NK-92 (cell line): ENCODE data around the gene CNTN5.

Experiments
- DNase-seq: peaks from one replicate; lab custom pipeline; 2025; ENCODE audit not compliant: unreplicated experiment; lab: John Stamatoyannopoulos, UW

CNTN5 gene

DNA sequence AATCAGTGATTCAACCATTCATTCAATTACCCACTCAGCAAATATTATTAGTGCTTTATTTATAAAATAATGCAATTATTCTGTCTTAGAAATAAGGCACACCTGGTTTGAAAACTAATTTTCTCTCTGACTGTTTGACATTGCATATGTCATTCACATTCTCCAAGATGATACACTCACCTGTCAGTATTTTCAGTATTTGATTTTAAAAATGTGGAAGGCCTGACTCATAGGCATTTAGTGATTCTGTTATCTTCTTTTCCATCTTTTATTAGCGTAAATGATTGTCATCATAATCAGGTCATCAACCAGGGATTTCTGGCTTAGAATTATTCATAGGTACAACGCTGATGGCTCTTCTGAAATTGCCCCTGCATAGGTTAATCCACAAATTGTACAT lies 480.9 kb downstream of the CNTN5 start:
- no peak for DNase-seq

DNA sequence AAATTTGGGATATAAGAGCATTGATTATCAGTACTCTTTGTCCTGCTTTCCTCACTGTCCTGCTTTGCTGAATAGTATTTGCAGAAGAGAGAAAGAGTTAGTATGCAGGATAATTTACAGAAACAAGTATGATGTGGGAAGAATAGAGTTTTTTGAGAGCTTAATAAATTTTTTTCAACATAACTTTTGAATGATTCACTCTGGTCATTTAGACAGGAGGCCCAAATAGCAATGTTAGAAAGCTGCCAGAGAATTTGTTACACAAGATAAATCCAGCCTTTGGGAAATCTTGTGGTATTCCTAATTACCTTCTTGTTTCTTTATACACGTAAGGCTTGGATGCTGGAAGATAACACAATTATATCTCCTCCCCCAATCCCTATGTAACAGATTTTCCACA lies 484.6 kb downstream of the CNTN5 start:
- DNase-seq: no peak

DNA sequence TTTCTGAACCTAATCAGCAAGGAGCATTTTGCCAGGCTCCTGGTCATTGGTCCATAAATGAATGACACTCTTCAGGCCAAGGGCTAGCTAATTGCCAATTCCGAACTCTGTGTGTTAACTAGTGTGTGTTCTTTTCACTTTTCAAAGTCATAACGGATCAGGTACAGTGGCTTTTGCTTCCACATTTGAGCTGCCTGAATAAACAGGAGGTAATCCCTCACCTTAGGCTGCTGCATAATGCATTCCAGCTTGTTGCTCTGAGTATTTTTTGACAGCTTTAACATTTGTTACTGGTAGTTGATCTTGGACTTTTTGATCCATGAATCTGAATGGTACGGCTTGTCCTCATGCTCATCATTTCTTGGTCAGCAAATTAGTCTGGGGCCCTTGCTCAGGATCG lies 485.1 kb downstream of the CNTN5 start:
- DNase-seq: no peak

DNA sequence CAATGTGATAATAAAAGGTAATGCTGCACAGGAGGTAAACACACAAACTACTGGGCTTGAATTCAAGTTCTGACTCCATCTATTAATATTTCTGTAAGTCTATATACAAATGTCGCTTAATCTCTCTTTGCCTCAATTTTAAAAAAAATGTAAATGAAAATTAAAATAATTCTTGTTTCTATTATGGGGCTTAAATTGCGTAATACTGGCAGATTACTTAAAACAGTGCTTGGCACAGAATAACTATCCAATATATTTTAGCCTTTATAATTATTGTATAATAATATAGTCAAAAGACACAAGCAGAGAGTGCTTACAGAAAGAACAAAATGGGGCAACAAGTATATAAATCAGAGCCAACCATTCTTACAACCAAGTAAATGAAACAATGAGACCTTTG lies 489.1 kb downstream of the CNTN5 start:
- no peak for DNase-seq

DNA sequence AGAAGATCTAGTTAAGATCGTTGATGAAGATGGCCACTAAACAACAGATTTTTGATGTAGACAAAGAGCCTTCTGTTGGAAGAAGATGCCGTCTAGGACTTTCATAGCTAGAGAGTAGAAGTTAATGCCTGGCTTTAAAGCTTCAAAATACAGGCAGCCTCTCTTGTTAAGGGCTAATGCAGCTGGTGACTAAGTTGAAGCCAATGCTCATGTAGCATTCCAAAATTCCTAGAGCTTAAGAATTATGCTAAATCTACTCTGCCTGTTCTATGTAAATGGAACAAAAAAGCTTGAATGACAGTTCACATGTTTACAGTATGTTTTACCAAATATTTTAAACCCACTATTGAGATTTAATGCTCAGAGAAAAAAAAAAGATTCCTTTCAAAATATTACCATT lies 492.6 kb downstream of the CNTN5 start:
- no peak for DNase-seq

DNA sequence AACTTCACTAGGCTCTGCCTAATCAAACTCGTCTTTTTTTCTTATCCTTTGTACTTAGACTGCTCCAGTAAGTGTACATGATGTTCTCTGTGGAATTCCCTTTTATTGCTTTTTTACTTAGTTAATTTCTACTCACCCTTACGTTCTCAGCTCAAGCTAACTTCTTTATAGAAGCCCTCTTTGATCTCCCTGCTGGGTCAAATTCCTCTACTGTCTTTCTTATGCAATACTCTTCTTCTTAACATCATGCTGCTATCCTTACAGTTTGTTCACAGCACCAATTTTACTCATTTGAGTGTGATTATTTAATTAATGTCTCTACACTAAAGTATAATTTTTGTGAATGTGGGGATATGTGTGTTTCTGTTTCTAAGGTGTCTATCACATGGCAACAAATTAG lies 498.3 kb downstream of the CNTN5 start:
- DNase-seq: no peak

DNA sequence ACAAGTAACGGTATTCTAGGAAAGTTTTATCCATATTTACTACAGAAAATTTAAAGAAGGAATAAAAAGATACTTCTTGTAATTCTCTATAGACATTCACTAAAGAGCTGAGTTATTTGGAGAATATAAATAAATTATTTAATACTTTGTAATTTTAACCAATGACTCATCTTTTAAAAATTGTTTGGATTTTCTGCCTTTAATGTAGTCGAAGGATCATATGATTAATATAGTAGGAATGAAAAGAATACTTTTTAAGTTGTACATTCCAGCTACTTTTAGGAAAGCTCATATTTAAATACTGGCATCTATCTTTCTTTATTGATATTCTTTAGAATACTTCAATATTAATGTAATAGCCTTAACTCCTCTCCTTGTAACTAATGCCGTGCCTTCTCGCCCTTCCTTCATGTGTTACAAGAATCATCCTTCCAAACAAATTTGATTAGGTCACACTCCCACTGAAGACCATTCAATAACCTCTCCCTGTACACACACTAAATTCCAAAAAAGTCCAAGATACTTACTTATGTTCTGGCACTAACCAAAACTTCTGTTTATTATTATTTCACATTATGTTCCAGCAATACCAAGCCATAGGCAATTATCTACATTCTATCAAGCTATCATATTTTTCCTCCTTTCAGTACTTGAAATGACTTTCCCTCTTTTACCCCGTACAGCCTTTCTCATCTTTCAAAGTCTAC lies 501.9 kb downstream of the CNTN5 start:
- no peak for DNase-seq

DNA sequence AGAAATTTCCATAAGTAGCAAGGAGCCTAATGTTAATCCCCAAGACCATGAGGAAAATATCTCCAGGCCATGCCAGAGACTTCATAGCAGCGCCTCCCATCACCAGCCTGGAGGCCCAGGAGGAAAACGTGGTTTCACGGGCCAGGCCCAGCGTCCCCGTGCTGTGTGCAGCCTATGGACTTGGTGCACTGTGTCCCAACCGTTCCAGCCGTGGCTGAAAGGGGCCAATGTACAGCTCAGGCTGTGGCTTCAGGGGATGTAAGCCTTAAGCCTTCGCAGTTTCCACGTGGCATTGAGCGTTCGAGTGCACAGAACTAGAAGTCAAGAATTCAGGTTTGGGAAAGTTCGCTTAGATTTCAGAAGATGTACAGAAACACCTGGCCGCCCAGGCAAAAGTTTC lies 510.7 kb downstream of the CNTN5 start:
- DNase-seq: no peak

DNA sequence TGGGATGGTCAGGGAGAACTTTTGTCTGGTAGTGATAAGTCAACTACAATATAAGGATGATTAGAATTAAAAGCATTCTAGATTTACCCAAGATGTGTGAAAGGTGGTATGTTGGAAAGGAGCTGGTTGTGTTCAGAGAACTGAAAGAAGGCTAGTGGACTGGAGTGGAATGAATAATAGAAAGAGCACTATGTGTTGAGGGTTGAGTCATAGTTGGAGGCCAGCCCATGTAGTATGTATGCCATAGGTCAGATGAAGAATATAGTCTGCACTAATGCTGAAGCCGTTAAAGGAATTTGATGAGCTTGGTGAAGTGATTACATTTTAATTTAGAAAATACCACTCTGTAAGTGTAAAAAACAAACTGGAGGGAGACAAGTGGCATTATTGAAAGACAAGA lies 514.1 kb downstream of the CNTN5 start:
- DNase-seq: no peak

DNA sequence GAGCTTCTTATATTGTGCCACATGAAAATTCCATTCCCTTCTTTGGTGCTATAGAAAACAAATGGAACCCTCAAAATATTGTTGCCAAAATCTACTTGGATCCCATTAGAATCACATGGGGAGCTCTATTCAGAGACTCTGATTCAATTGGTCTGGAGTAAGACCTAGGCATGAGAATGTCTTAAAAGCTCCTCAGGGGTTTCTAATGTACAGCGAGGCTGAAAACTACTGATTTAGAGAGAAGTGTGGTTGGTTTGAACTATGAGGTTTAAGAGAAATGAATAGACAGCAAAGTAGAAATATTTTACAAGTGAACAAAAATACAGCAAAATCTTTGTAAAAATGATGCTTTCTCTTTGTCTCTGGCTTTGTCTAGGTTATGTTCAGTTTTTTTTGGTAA lies 514.7 kb downstream of the CNTN5 start:
- no peak for DNase-seq

DNA sequence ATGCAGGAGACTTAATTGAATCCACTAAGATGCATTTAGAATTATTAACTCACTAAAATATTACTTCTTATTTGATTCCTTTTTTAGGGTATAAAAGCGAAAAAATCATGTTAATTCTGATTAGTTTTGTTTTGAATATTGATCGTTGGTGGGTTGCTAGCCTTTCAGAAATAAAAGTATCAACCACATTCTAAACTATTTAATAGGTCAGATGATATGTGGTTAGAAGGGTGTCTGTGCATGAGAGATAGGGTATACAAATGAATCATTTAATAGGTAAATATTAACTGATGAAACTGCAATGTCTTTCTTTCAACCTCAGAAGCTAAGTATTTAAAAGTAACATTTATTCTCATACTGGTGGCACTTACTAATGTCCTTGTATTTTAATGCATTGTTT lies 515.1 kb downstream of the CNTN5 start:
- no peak for DNase-seq

DNA sequence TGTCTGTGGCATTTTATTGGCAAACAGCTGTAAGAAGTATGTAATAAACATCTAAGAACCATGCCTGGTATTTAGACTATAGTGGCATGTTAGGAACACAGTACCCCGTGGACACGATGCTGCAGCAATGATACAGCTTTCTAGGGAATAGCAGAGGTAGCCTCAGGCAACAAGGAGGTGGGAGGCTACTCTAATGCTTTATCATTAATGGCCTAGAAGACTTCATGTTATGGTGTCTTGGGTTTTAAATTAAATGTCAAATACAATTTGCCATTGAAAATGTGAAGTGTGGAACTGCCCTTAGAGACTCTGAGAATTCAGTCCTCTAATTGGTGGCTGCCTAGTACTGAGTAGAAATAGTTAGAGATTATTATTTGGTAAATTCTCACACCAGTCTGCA lies 516.9 kb downstream of the CNTN5 start:
- DNase-seq: no peak

DNA sequence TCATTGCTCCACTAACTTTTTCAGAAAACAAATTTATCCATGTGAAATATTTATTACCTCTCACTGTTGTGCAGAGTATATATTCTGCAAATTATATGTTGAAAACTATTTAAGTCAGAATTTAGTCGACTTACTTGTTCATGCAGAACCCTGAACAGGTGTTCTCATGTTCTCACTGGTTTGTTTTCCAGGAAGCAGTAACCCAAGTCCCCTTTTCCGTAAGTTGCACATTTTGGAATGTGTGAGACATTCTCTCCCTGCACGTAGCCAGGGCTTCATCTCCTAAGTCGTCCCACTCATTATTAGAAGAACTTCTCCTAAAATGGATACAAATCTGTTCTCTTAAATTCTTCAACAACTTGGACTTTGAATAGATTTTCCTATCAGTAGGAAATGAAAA lies 524.9 kb downstream of the CNTN5 start:
- DNase-seq: no peak

DNA sequence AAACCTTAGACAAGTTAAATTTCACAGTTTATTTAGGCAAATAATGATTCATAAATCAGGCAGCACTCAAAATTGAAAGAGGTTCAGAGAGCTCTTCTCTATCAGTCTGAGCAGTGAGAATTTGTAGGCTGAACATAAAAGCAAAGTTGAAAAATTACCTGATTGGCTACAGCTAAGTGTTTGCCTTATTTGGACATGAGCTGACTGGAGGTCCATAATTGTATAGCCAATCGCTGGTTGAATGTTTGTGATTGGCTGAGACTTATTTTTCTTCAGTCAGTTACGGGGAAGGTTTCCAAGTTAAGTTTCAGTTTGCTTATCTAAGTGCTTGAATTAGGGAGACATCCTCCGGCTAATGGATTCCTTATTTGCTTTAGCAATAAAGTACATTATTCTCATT lies 527.5 kb downstream of the CNTN5 start:
- no peak for DNase-seq

DNA sequence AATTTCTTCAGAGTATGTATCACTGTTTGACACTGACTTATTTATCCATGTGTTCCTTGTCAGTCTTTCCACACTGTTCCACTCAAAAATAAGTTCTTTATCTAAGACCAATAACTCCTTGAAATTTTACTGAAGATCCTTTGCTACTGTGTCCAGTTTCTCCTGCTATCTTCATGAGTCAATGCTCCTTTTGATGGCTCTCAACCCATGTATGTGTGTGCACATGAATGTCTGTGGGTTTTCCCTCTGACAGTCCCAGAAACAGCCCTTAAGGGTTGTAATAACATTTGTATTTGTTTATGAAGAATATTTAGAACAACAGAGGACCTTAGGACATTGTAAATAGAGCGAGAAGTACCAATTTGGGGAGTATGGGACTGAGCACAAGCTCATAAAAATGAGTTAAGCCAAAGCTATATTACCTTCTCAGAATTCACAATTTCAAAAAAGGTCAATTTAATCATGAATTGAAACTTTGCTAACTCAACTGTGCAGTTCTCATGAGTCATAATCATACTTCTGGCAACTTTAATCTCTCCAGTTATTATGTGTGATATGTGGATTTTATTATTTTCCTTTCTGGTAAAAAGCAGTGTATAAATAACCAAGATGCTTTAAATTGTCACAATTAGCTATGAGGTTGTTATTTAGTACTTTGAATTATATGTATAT lies 533.6 kb downstream of the CNTN5 start:
- no peak for DNase-seq

DNA sequence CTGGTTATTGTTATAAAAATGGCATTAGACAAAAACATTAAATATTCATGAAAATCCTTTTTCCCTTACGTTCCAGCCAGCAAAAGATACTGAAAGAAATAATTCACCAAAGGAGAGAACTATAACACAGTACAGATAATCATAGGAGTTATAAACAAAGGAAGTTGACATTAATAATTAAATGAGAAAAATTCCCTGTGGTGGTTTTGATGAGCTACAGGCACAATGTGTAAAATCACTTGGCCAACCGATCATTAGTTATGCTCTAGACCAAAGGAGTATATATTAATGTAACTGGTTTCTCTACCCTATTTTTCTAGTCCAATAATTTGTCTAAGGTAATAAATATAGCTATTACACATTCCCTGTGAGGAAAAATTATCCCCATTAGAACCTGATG lies 534.7 kb downstream of the CNTN5 start:
- no peak for DNase-seq

DNA sequence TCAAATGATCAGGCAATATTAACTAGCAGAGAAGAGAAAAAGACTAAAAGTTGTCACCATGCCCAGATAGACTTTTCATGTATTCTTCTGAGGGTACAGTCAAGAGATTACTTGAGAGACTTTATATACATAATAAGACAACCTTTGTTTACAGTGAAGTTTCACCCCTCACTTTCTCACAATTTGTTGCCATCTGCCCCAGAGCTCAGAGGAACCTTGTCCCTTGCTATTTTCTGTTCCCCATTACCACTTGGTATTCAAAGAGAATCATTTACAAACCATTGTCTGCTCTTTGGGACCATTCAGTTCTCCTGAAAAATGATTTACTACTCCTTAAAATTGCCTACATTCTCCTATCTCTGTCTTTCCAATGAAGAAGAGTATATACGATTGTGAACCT lies 544.6 kb downstream of the CNTN5 start:
- no peak for DNase-seq

DNA sequence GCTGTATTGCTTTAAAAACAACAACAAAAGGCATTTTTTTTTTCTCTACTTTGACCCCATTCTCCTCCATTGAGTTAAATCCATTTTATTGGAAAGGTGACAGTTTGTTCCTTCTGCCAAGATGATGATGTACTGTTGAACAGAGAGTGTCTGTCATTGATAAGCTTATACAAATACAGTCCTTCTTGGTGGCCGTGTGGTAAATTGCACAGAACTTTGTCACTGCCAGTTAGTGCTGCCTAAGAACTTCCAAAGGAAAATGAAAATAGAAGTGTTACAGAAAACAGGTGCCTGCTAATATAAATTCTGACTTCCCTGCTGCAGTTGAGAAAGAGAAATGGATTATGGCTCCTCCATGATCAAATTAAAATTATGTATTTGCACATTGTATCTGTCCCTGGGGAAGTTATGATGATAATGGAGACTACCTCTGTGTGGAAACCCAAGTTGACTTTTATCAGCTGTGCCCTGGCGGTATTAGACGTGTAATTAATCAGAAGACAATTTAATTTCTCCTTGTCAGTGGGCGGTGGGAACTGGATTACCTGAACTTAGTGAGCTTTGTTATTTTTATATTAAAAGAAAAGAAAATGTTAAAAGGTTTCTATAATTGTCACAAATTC lies 546.7 kb downstream of the CNTN5 start:
- no peak for DNase-seq

DNA sequence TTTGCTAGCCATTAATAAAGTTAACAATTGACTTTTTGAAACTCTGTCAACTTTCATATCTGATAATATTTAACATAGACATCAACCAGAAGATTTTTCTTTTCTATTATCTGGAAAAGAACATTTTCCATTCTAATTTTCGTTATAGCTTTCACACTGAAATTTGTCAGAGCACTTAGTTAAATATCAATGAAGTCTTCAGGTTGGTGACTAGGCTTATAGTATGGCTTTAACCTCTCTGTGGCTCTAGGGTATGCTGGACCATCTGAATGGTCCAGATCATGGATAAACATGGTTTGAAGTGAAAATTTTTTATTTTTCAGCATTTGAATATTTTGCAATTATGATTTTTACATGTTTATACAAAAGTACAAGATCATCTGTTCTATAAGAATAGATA lies 548.1 kb downstream of the CNTN5 start:
- DNase-seq: no peak

DNA sequence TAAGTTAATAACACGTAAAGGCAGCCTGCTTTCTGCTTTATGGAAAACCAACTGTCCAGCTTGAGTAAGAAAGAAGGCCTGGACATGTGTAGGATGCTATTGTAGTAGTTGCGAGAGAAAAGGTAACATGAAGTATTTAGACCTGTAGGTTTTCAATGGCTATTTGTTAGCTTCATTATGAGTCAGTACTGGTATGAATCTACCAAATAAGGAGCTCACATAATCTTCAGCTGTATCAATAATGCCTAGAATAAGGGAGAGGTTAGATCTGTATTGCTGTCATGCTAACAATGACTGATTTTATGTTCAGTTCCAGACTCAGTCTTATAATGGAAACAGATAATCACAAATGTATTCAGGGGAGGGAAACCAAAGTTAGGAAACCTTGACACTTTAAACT lies 550.3 kb downstream of the CNTN5 start:
- DNase-seq: no peak

DNA sequence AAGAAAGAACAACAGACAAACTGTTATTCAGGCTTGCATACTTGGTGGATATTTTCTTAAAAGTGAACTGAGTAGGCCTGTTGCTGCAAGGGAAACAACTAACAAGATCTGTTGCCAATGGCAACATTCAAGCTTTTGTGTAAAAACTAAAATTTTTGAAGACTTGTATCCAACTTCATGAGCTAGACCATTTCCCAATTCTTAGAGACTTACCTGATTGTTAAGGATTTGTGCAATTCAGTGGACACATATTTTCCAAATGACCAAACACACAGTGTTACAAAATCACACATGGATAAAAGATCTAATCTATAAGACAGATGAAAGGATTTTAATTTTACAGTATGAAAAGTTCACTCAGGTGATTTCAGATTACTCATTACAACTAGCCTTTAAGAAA lies 564.1 kb downstream of the CNTN5 start:
- DNase-seq: no peak

DNA sequence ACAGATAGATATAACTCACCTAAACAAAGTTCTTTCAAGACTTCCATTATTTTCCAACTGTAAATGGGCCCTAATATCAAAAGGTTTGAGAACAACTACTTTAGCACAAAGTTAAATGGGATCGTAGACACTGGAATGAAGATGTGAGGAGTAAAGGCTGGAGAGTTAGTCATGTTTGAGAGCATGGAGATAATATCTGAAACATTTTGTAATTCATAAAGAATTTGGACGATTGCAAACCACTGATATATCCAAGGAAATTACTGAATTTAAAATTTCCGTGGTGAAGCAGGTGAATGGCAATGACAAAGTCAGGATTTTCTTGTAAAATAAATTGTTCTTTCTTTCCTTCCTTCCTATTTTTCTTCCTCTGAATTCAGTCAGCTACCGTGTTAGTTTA lies 564.9 kb downstream of the CNTN5 start:
- no peak for DNase-seq

DNA sequence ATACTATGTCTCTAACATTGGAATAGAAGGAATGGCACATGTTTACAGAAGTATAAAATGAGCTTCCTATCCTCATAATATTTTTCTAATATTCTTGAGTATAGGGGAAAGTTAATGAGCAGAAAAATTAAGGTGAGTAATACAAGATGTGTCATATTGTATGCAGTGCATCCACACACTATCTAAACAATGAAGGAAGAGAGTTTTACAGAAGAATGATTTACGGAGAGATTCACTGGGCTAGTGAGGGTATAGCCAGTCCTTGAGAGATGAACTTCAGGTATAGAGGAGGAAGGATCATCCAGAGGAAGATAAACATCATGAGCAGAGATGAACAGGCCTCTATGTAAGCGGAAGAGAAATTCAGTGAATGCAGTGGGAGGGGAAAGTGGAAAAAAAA lies 569.0 kb downstream of the CNTN5 start:
- DNase-seq: no peak
